Activated gamma-delta T cell treated with Interleukin-2 at 50 U/mL for 16 hours (primary cell): Measurements from ENCODE around the gene SLC44A4.
"Not testable (repeated sequence)": the region's sequence is repeated elsewhere in the genome, so short reads cannot be mapped to it uniquely, and the experiment has no call there.

Experiments used
- DNase-seq: peaks from one replicate; pipeline ENCODE4 v3.0.0-alpha.2; 2020

Gene SLC44A4

DNA sequence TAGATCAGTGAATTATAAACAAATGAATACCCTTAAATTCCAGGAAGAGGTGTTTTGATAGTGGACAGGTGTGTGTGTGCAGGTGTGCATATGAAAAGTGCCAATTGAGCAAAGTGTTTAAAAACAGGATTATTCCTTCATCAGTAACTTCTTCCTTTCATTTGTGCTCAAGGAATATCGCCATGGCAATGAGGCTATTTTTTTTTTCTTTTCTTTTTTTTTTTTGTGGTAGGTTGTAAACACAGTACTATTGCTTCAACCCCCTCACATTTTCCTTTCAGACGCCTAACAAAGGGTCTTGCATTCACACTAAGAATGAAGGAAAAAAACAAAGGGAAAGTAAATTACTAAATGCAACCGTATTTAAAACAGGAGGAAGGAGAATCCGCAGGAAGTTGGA lies 53.2 kb downstream of the SLC44A4 start:
- DNase-seq = no peak

- not testable (repeated sequence) for DNase-seq
Observed at GRCh38 chr6:31823592-31824196, 55.1 kb downstream of the SLC44A4 start.

GRCh38 chr6:31822036-31822821 lies 56.6 kb downstream of the SLC44A4 start:
- DNase-seq = peak; percentile 56

GRCh38 chr6:31821301-31822035 lies 57.3 kb downstream of the SLC44A4 start:
- peak; percentile 34 for DNase-seq

DNA sequence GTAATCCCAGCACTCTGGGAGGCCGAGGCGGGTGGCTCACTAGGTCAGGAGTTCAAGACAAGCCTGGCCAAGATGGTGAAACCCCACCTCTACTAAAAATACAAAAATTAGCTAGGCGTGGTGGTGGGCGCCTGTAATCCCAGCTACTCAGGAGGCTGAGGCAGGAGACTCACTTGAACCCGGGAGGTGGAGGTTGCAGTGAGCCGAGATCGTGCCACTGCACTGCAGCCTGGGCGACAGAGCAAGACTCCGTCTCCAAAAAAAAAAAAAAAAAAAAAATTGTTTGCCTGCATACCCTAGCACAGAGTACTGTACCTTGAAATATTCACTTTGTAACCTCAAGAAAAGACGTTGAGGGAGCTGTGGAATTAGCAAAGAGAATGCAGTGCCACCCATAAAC lies 58.4 kb downstream of the SLC44A4 start:
- not testable (repeated sequence) for DNase-seq

GRCh38 chr6:31819871-31820299 lies 58.9 kb downstream of the SLC44A4 start:
- no peak for DNase-seq

DNA sequence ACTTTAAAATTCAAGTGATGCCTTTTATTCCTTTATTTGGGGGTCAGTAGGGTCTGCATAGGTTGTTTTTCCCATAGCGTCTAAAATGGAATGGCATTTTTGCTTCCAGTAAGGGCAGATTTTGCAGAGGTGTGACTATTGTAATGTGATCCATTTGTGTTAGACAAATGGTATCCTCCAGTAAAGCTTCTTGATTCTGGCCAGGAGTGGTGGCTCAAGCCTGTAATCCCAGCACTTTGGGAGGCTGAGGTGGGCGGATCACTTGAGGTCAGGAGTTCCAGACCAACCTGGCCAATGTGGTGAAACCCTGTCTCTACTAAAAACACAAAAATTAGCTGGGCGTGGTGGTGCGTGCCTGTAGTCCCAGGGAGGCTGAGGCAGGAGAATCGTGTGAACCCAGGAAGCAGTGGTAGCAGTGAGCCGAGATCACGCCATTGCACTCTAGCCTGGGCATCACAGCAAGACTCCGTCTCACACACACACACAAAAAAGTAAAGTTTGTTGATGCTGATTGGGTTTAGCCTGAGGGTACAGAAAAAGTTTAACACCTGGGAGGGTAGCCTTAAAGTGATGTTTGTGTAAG lies 60.8 kb downstream of the SLC44A4 start:
- not testable (repeated sequence) for DNase-seq

DNA sequence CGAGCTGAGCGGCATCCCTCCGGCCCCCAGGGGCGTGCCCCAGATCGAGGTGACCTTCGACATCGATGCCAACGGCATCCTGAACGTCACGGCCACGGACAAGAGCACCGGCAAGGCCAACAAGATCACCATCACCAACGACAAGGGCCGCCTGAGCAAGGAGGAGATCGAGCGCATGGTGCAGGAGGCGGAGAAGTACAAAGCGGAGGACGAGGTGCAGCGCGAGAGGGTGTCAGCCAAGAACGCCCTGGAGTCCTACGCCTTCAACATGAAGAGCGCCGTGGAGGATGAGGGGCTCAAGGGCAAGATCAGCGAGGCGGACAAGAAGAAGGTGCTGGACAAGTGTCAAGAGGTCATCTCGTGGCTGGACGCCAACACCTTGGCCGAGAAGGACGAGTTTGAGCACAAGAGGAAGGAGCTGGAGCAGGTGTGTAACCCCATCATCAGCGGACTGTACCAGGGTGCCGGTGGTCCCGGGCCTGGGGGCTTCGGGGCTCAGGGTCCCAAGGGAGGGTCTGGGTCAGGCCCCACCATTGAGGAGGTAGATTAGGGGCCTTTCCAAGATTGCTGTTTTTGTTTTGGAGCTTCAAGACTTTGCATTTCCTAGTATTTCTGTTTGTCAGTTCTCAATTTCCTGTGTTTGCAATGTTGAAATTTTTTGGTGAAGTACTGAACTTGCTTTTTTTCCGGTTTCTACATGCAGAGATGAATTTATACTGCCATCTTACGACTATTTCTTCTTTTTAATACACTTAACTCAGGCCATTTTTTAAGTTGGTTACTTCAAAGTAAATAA lies 61.5 kb downstream of the SLC44A4 start:
- peak; percentile 22 for DNase-seq

- DNase-seq = peak; percentile 51
Observed at GRCh38 chr6:31815025-31815838, 63.6 kb downstream of the SLC44A4 start, which contains the start of the genes HSPA1A and HSPA1L. HSPA1A (plus strand) TSS chr6:31815543; CDS start chr6:31815757, 214 bp downstream. HSPA1L (minus strand) TSS chr6:31815283; CDS start chr6:31811972, 3,311 bp downstream.

DNA sequence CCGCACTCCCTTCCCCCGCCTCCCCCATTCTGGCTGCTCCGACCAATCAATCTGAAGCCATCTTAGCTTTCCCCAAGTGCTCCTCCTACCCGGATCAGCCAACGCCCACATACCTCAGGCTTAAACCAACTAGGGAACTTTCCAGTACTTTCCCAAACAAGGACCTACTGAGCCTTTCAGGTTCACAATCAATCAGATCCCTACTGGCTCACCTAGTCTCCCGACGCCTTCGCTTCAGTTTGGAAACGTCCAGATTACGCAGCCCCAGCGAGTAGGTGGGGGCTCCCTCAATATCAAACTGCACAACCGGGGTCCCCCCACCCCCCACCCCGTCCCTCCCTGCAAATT lies 64.1 kb downstream of the SLC44A4 start:
- peak; percentile 59 for DNase-seq

GRCh38 chr6:31813465-31813849 lies 65.3 kb downstream of the SLC44A4 start:
- no peak for DNase-seq
